HG02884 (cell line): Measurements from ENCODE around the gene TAS2R41.
"Not testable (repeated sequence)": the region's sequence is repeated elsewhere in the genome, so short reads cannot be mapped to it uniquely, and the experiment has no call there.

Experiments used
- ATAC-seq: cut with Tn5 transposase; IDR thresholded peaks from one replicate; pipeline ENCODE4 v1.9.1; 2021; ENCODE audit warnings: mild to moderate bottlenecking, moderate library complexity; ENCODE audit not compliant: unreplicated experiment

The TAS2R41 gene

DNA sequence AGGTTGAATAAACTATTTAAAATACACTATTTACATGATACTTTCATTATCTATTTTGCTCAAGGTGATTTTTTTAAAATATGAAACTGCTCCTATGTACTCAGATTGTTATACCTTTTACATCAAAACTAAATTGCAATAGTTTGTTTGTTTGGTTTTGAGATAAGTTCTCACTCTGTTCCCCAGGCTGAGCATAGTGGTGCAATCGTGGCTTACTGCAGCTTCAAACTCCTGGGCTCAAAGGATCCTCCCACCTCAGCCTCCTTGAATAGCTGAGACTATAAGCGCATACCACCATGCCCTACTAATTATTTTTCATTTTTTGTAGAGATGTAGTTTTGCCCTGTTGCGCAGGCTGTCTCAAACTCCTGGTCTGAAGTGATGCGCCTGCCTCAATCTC, 21.7 kb upstream of the TAS2R41 start:
- no peak for ATAC-seq

DNA sequence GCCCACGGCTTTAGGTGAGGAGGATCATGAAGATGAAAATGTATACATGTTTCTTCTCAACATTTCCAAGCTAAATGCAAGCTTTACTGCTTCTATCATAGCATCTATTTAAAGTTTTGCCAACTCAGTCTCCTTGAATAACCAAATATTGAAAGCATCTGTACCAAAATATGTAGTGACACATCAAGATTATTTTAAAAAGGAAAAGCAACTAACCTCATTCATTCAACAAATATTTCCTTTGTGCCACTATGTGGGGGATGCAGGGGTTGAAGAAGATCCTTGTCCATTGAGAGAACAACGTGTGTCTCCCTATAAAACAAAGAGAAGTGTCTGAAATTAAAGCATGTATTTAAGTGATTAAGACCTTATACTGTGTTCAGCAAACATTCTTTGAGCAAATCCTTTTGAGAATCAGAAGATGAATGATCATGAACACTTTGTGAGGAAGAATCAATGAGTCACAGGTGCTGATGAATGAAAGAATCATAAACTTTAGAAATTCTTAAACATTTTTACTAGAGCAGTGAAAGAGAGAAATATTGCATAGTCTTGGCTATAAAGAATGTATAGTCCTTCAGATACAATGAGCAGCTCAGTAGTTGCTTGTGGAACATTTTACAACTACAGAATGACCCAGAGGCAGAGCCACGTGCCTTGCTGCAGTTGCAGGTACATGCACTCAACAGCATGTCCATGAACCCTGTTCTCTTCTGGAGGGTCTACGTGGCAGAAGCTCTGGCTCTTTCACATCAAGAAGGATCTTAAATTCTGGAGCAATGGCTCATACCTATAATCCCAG, 20.5 kb upstream of the TAS2R41 start:
- ATAC-seq, result no peak

DNA sequence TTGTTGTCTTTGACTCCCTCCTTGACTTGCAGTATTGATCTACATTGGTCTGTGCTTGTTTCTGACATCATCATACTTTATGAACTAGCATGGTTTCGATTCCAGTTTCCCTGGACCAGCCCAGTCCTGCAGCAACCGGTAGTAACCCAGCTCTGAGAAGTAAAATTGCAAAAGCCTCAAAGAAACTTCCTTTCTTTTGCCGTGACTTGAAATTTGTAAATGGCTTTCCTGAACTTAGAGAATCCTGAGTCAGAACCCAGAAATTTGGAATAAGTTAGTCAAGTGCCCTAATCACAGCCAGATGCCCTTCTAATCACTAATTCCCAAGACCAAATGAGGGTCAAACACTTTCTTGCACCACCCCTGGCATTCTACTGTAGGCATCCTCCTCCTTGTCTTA, 19.4 kb upstream of the TAS2R41 start:
- ATAC-seq, result no peak

- no peak for ATAC-seq
These were observed 19.0 kb upstream of the TAS2R41 start for GRCh38 chr7:143458681-143459080.

DNA sequence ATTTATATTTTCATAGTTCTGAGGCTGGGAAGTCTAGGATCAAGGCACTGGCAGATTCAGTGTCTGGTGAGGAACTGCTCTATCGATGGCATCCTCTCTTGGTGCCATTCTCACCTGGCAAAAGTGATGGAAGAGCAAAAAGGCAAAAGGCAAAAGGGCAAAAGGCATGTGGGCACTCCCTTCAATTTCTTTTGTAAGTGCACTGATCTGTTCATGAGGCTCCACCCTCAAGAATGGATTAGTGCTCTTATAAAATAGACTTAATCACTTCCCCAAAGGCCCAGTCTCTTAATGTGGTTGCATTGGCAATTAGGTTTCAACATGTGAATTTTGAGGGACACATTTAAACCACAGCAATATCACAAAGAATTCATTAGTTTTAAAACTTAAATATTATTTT, 18.3 kb upstream of the TAS2R41 start:
- ATAC-seq, result no peak

GRCh38 chr7:143460271-143460979, 17.2 kb upstream of the TAS2R41 start:
- ATAC-seq, result no peak

GRCh38 chr7:143462045-143462444, 15.6 kb upstream of the TAS2R41 start:
- ATAC-seq, result no peak

- ATAC-seq, result no peak
These were observed 14.1 kb upstream of the TAS2R41 start for GRCh38 chr7:143463556-143463955.

- ATAC-seq, result no peak
These were observed 13.7 kb upstream of the TAS2R41 start for GRCh38 chr7:143463957-143464356.

GRCh38 chr7:143467724-143468123, 9.9 kb upstream of the TAS2R41 start:
- ATAC-seq, result no peak

- ATAC-seq, result not testable (repeated sequence)
These were observed 5.5 kb upstream of the TAS2R41 start for GRCh38 chr7:143472071-143472689.

DNA sequence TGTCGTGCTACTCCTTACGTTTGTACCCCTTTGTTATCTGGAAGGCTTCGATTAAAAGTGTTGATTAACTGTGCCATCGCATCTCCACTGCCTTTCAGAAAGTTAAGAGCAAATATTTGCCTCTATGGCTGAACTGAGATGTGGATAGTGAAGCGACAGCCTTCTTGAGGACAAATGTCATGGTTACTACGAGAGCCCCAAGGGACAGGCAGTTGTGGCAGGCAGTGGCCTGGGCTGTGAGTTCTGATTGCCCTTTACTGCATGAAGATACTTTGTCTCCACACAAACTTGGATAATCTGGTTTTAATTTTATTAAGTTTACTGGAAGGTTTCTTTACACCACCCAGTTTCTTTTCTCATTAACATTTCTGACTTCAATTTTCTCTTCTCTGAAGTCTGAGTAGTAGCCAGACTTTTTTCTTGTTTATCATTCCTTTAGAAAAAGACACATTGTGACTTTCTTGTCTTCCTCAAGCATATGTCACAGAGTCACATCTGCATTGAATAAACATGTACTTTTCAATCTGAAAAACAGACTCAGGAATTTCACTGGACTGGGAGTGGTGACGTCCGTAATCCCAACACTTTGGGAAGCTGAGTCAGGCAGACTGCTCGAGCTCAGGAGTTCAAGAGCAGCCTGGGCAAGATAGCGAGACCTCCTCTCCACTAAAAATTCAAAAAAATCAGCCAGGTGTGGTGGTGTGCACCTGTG, 1.5 kb downstream of the TAS2R41 start:
- no peak for ATAC-seq

- no peak for ATAC-seq
These were observed 2.8 kb downstream of the TAS2R41 start for GRCh38 chr7:143480501-143480900.

DNA sequence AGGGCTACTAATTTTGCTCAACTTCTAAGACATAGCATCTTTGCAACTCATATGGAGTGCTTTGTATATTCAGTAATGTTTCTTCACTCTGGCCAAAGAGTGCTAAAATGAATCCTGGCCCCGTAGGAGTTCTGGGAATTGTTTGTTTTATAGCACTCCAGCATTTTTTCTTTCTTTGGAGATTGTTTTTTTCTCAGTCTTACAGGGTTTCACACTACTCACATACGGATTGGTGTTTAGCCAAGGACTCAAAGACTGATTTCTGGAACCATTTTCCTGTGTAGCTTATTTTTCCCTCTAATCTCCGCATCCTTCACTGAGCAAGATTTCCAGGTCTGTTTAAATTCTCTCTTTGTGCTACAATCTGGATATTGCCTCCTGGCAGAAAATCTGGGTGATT, 6.4 kb downstream of the TAS2R41 start:
- no peak for ATAC-seq

DNA sequence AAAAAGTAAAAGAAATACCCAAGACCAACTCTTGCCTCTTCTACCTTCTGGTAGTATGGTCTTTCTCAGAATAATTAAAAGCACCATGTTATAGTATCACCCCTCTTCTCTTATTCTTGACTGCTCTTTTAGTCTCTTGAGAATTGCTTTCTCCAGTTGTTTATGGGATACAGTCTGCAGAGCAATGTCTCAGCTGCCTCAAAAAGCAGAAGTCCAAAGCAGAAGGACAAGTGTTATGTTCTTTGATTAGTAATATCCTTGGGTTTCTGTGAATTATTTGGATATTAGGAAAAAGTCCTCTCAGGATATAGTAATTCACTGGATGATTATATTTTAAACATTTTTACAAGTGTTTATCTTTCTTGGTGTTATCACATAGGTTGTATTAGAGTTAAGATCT, 7.4 kb downstream of the TAS2R41 start:
- ATAC-seq, result no peak

DNA sequence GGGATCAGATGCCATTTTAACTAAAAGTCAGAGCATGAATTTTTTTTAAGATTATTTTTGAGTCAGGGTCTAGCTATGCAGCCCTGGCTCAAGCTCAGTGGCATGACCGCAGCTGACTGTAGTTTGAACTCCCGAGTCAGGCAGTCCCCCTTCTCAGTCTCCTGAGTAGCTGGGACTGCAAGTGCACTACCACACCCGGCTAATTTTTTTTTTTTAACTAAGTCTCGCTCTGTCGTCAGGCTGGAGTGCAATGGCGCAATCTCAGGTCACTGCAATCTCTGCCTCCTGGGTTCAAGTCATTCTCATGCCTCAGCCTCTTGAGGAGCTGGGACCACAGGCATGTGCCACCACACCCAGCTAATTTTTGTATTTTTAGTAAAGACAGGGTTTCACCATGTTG, 7.8 kb downstream of the TAS2R41 start:
- no peak for ATAC-seq

DNA sequence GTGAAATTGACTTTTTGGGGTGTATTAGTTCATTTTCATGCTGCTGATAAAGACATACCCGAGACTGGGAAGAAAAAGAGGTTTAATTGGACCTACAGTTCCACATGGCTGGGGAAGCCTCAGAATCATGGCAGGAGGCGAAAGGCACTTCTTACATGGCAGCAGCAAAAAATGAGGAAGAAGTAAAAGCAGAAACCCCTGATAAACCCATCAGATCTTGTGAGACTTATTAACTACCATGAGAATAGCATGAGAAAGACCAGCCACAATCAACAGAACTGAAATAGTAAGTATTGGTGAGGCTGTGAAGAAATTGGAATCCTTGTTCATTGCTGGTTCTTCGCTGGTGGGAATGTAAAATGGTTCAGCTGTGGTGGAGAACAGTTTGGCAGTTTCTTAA, 8.6 kb downstream of the TAS2R41 start:
- ATAC-seq, result not testable (repeated sequence)

- ATAC-seq, result no peak
These were observed 9.4 kb downstream of the TAS2R41 start for GRCh38 chr7:143487061-143487460.

GRCh38 chr7:143487566-143487965, 9.9 kb downstream of the TAS2R41 start:
- no peak for ATAC-seq

DNA sequence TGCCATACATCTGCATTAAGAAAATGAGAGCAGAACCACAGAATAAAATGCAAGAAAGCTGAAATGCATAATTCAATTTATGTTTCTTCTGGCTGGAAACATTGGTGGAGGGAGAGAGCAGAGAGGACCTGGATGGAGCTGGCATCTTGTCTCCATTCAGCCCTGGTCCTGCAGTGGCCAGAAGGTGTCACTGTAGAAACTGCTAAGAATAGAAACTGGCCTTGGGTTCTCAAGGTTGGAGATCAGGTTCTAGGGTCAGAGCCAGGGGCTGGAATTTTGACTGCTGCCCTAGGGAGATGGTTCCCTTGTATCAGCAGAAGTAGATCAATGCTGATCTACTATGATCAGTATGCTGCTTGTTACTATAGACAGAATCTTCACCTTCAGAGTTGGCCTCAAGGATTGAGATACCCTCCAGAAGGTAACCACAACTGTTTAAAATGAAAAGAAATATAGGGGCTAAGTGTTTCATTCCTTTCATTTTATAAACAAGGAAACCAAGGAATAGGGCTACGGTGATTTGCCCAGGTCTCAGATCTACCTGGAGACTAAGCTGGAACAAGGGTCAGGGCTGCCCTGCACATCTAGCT, 13.1 kb downstream of the TAS2R41 start:
- ATAC-seq, result no peak

DNA sequence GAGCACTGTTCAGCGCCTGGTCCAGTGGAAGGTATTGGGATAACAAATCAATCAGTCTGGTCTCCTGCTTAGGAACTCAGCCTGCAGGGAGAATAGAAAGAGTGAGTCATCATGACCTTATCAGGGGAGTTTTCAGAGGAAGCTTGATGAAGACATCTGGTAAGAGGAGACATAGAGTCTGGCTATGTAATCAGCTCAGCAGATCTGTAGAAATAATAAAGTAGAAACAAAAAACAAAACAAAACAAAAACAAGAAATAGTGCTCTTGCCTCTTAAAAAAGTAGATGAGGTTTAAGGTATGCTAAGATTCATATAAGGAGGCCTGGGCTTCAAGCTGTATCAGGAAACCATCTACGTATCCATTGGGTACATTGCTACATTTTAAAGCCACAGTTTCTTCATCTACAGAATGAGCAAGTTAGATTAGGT, 14.4 kb downstream of the TAS2R41 start:
- no peak for ATAC-seq
